T-cell (primary cell): ENCODE data around the gene KIAA0319L. TPM values are rescaled to one million over a fixed set of nuclear protein-coding genes. Genes with fewer than 3 reads are reported as not detected.

Experiments
- ATAC-seq, 4 experiments: fragments of 200-7000 bp in 3 of 4; fragments of 150-1000 bp in 1 of 4; cut with Tn5 transposase; replicated peaks in 1 of 4; 1 replicate in 3 of 4; 2 replicates in 1 of 4; pipeline ENCODE4 v1.10.0; 2021; ENCODE audit warnings: moderate library complexity in 3 of 4, mild to moderate bottlenecking in 2 of 4, moderate number of reproducible peaks in 1 of 4
- CTCF ChIA-PET, 2 donors: fragments of 300-600 bp; sonication (Branson Sonifier 250); formaldehyde crosslinking; loops; one replicate each; lab custom pipeline; 2022; ENCODE audit warnings: antibody characterized with exemption in 2 of 2; lab: Charles Lee
- POLR2A ChIA-PET, 2 donors: fragments of 300-600 bp; sonication (Branson Sonifier 250); formaldehyde crosslinking; loops; one replicate each; lab custom pipeline; 2022; ENCODE audit warnings: antibody characterized with exemption in 2 of 2; lab: Charles Lee
- DNase-seq, 35 experiments: peaks; one replicate each; pipeline versions ENCODE4 v3.0.0 to v3.0.0-alpha.2; 2013 to 2023
- H3K27ac ChIP-seq: one replicate; pipeline ENCODE4 v1.5.1; 2013; ENCODE audit warnings: low read length
- H3K27me3 ChIP-seq, 2 experiments: replicated peaks in 1 of 2; 1 replicate in 1 of 2; 2 replicates in 1 of 2; pipeline versions ENCODE4 v1.6.1 to v1.7.0; 2013; ENCODE audit warnings: low read length in 1 of 2, mixed read lengths in 1 of 2; ENCODE audit not compliant: control insufficient read depth in 2 of 2, insufficient read depth in 2 of 2; ENCODE audit errors: extremely low read depth in 1 of 2
- H3K36me3 ChIP-seq, 2 donors: 1 replicate in 1 of 2; 2 replicates in 1 of 2; pipeline versions ENCODE4 v1.6.1 to v1.7.0; 2013; ENCODE audit warnings: low read length in 1 of 2; ENCODE audit not compliant: control insufficient read depth in 2 of 2, insufficient read depth in 1 of 2; ENCODE audit errors: extremely low read depth in 1 of 2
- H3K4me1 ChIP-seq, 2 experiments: 1 replicate in 1 of 2; 2 replicates in 1 of 2; pipeline versions ENCODE4 v1.6.1 to v1.7.0; 2013; ENCODE audit warnings: low read length in 2 of 2, mixed read lengths in 1 of 2; ENCODE audit not compliant: insufficient read depth in 2 of 2, control insufficient read depth in 1 of 2; ENCODE audit errors: extremely low read depth in 1 of 2
- H3K4me3 ChIP-seq, 2 donors: 1 replicate in 1 of 2; 2 replicates in 1 of 2; pipeline versions ENCODE4 v1.5.1 to v1.7.0; 2013; ENCODE audit warnings: mild to moderate bottlenecking in 2 of 2, low read length in 1 of 2, moderate library complexity in 1 of 2; ENCODE audit not compliant: control insufficient read depth in 1 of 2; ENCODE audit errors: extremely low read depth in 1 of 2
- H3K9me3 ChIP-seq: 2 replicates; pipeline ENCODE4 v1.7.0; 2013
- H3K27ac Mint-ChIP-seq, 2 donors: one replicate each; pipeline ENCODE4 v1.8.0; 2020 to 2021; ENCODE audit warnings: mild to moderate bottlenecking in 2 of 2, mixed read lengths in 2 of 2
- H3K27me3 Mint-ChIP-seq, 2 donors: one replicate each; pipeline ENCODE4 v1.8.0; 2021 to 2022; ENCODE audit warnings: mixed read lengths in 2 of 2
- H3K36me3 Mint-ChIP-seq: one replicate; pipeline ENCODE4 v1.8.0; 2021; ENCODE audit warnings: mixed read lengths
- H3K4me1 Mint-ChIP-seq, 3 donors: one replicate each; pipeline ENCODE4 v1.8.0; 2020 to 2022; ENCODE audit warnings: mixed read lengths in 3 of 3, mild to moderate bottlenecking in 1 of 3
- H3K4me3 Mint-ChIP-seq, 3 donors: one replicate each; pipeline ENCODE4 v1.8.0; 2020 to 2022; ENCODE audit warnings: mild to moderate bottlenecking in 3 of 3, mixed read lengths in 3 of 3, moderate library complexity in 3 of 3
- H3K9me3 Mint-ChIP-seq, 3 donors: one replicate each; pipeline ENCODE4 v1.8.0; 2020 to 2022; ENCODE audit warnings: mixed read lengths in 3 of 3
- WGBS: methylation state at CpG from one replicate; pipeline ENCODE4 v1.1.5; 2013; ENCODE audit warnings: missing lambda C conversion rate; ENCODE audit not compliant: insufficient coverage; 5-methylcytosine and 5-hydroxymethylcytosine counted together
- total RNA-seq, 35 experiments: library from RNA in 6 of 35; stranded (reverse) in 6 of 35; fragments of 120-200 nt in 1 of 35; gene quantifications; one replicate each; pipeline versions ENCODE4 v1.2.1 to v1.2.4 and lab custom pipeline; 2013 to 2026

Gene KIAA0319L
- total RNA-seq, 5 donors from 2014 or later (not counting 1 experiment from before 2014, with no cell fraction given): 60.8 to 73.7 (median 63.7) TPM

DNA sequence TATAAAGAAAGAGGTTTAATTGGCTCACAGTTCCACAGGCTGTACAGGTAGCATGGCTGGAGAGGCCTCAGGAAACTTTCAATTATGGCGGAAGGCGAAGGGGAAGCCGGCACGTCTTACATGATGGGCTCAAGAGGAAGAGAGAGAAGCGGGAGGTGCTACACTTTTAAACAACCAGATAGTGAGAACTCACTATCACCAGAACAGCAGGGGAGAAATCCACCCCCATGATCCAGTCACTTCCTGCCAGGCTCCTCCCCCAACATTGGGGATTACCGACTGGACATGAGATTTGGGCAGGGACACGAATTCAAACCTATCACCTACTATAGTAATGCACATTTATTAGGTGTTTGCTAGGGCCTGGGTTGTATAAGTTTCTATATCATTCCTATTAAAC is 170.9 kb downstream of the KIAA0319L start:
- Histone ChIP-seq H3K9me3 (no peaks in the 10 kb centered on the region), H3K36me3 (peaks cover 8 to 22% of the 10 kb centered on the region in 2 donors), H3K27ac (no peak overlapping the region), H3K4me3 (no peak overlapping the region), H3K27me3 (no peaks in the 10 kb centered on the region), H3K4me1 (no peaks in the 10 kb centered on the region)
- no peak overlapping the region for H3K27ac Mint-ChIP-seq
- H3K27me3 Mint-ChIP-seq: no peaks in the 10 kb centered on the region
- ChIA-PET CTCF (no interaction called here), POLR2A (no interaction called here)
- ATAC-seq (no peak), DNase-seq (no peak)
- no CpG with 5 or more reads among the region's 7 CpGs for WGBS
- H3K4me3 Mint-ChIP-seq: no peak overlapping the region
- H3K9me3 Mint-ChIP-seq: no peaks in the 10 kb centered on the region
- peaks cover 40% of the 10 kb centered on the region for H3K36me3 Mint-ChIP-seq
- H3K4me1 Mint-ChIP-seq: no peaks in the 10 kb centered on the region

Other genes with a start within 250 kb of the KIAA0319L start
- 10 to 100 TPM; 19.8 to 34.0 (median 31.4) TPM for gene NCDN, start 396 bp upstream of the KIAA0319L start, total RNA-seq
- 1 to 10 TPM; 2.8 to 4.6 (median 3.1) TPM for gene TFAP2E, start 15.9 kb upstream of the KIAA0319L start, total RNA-seq
- gene PSMB2, start 84.1 kb upstream of the KIAA0319L start, total RNA-seq: 10 to 100 TPM; 26.3 to 37.7 (median 27.1) TPM
- gene C1orf216, start 161.5 kb upstream of the KIAA0319L start, total RNA-seq: 10 to 100 TPM in 1 of 5 donors, 1 to 10 TPM in 4; 4.1 to 10.7 (median 7.3) TPM
- 1 to 10 TPM in 3 of 5 donors, under 1 TPM in 2; 0.61 to 2.4 (median 1.4) TPM for gene CLSPN, start 212.6 kb upstream of the KIAA0319L start, total RNA-seq